HG03469 (cell line): ENCODE data around the gene ZNF692.
"Not testable (repeated sequence)": the region's sequence is repeated elsewhere in the genome, so short reads cannot be mapped to it uniquely, and the experiment has no call there.

Source experiments
- ATAC-seq: cut with Tn5 transposase; IDR thresholded peaks from one replicate; pipeline ENCODE4 v1.9.1; 2021; ENCODE audit warnings: mild to moderate bottlenecking, moderate library complexity, moderate number of reproducible peaks; ENCODE audit not compliant: unreplicated experiment

Gene ZNF692

GRCh38 chr1:248858891-248859889 lies at the start of gene ZNF692:
Gene ZNF692, minus strand, starts transcription at chr1:248859085. Its CDS starts 776 bp downstream, at chr1:248858309.
- ATAC-seq = peak; percentile 72

GRCh38 chr1:248906753-248907661 lies 48.1 kb upstream of the ZNF692 start:
- peak; percentile 2 for ATAC-seq

- peak; percentile 86 for ATAC-seq
These were observed 47.3 kb upstream of the ZNF692 start, which contains the start of gene PGBD2 for GRCh38 chr1:248906009-248906752. Gene PGBD2, plus strand, starts transcription at chr1:248906235. Its CDS starts 7,628 bp downstream, at chr1:248913863.

- no peak for ATAC-seq
These were observed 46.8 kb upstream of the ZNF692 start for GRCh38 chr1:248905662-248906008.

GRCh38 chr1:248904437-248905216 lies 45.7 kb upstream of the ZNF692 start:
- ATAC-seq = no peak

GRCh38 chr1:248901578-248901977 lies 42.7 kb upstream of the ZNF692 start:
- ATAC-seq = no peak

GRCh38 chr1:248900637-248901036 lies 41.8 kb upstream of the ZNF692 start:
- ATAC-seq = no peak

- no peak for ATAC-seq
These were observed 38.8 kb upstream of the ZNF692 start for GRCh38 chr1:248897412-248898337.

GRCh38 chr1:248894837-248895236 lies 36.0 kb upstream of the ZNF692 start:
- no peak for ATAC-seq

- no peak for ATAC-seq
These were observed 33.7 kb upstream of the ZNF692 start for GRCh38 chr1:248892590-248892989.

- no peak for ATAC-seq
These were observed 32.9 kb upstream of the ZNF692 start for GRCh38 chr1:248891758-248892157.

- no peak for ATAC-seq
These were observed 31.9 kb upstream of the ZNF692 start for GRCh38 chr1:248890549-248891498.

GRCh38 chr1:248889914-248890243 lies 31.0 kb upstream of the ZNF692 start:
- ATAC-seq = not testable (repeated sequence)

GRCh38 chr1:248886237-248886895 lies 27.5 kb upstream of the ZNF692 start:
- no peak for ATAC-seq

- ATAC-seq = no peak
These were observed 26.8 kb upstream of the ZNF692 start for GRCh38 chr1:248885646-248886045.

- ATAC-seq = no peak
These were observed 25.9 kb upstream of the ZNF692 start for GRCh38 chr1:248884632-248885295.

- ATAC-seq = not testable (repeated sequence)
These were observed 23.5 kb upstream of the ZNF692 start for GRCh38 chr1:248882427-248882826.
